Hepatocyte (in vitro differentiated cells): ENCODE results near the gene ZNF81.

Experiments used
- EZH2 ChIP-seq: fragments of 200-600 bp; sonication (generic); IDR thresholded peaks from 2 replicates; pipeline ENCODE4 v1.6.1; 2016; ENCODE audit warnings: antibody characterized with exemption, mild to moderate bottlenecking, borderline replicate concordance
- TF ChIP-seq, protein P1 (sequence below): fragments of 200-600 bp; sonication (generic); IDR thresholded peaks from 2 replicates; pipeline ENCODE4 v1.5.1; 2016; ENCODE audit warnings: antibody characterized with exemption, mild to moderate bottlenecking; ENCODE audit not compliant: poor library complexity

- TF ChIP-seq, protein P1, sequence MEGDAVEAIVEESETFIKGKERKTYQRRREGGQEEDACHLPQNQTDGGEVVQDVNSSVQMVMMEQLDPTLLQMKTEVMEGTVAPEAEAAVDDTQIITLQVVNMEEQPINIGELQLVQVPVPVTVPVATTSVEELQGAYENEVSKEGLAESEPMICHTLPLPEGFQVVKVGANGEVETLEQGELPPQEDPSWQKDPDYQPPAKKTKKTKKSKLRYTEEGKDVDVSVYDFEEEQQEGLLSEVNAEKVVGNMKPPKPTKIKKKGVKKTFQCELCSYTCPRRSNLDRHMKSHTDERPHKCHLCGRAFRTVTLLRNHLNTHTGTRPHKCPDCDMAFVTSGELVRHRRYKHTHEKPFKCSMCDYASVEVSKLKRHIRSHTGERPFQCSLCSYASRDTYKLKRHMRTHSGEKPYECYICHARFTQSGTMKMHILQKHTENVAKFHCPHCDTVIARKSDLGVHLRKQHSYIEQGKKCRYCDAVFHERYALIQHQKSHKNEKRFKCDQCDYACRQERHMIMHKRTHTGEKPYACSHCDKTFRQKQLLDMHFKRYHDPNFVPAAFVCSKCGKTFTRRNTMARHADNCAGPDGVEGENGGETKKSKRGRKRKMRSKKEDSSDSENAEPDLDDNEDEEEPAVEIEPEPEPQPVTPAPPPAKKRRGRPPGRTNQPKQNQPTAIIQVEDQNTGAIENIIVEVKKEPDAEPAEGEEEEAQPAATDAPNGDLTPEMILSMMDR, result no peak
- TF ChIP-seq EZH2, result no peak
Measured at GRCh38 chrX:47915886-47916493, 79.3 kb downstream of the ZNF81 start.
